ENCODE measurements around the gene NEU2. TPM values are rescaled to one million over a fixed set of nuclear protein-coding genes. Genes with fewer than 3 reads are reported as not detected.

NEU2 gene
- total RNA-seq, 1 donor from 2014 or later, result not detected

- TF ChIP-seq CTCF (IDR thresholded peaks at IDR 0.05; ENCODE audit: unreplicated experiment), result no peak
These were observed 36.4 kb downstream of the NEU2 start for GRCh38 chr2:233068762-233069418.

GRCh38 chr2:233072838-233073237, 40.4 kb downstream of the NEU2 start:
- DNase-seq (ENCODE audit: low spot score), result no peak
- TF ChIP-seq CTCF (IDR thresholded peaks at IDR 0.05; ENCODE audit: unreplicated experiment), result no peak
- H3K27ac Mint-ChIP-seq (ENCODE audit: unreplicated experiment), result no peak overlapping the region
- H3K27me3 Mint-ChIP-seq (ENCODE audit: unreplicated experiment), result peaks cover 10% of the 10 kb centered on the region
- no peaks in the 10 kb centered on the region for H3K9me3 Mint-ChIP-seq (ENCODE audit: unreplicated experiment)
- peaks cover 24% of the 10 kb centered on the region for H3K36me3 Mint-ChIP-seq (ENCODE audit: low read depth, unreplicated experiment)
- H3K4me1 Mint-ChIP-seq (ENCODE audit: unreplicated experiment), result peaks cover 13% of the 10 kb centered on the region
- no peak overlapping the region for H3K4me3 Mint-ChIP-seq (ENCODE audit: unreplicated experiment)

More at GRCh38 chr2:233068762-233069418, 36.4 kb downstream of the NEU2 start:
- Mint-ChIP-seq H3K27me3 (ENCODE audit: unreplicated experiment) (peaks cover 8% of the 10 kb centered on the region), H3K4me1 (ENCODE audit: unreplicated experiment) (peaks cover 13% of the 10 kb centered on the region), H3K27ac (ENCODE audit: unreplicated experiment) (peak overlapping the region; percentile 9), H3K36me3 (ENCODE audit: low read depth, unreplicated experiment) (peaks cover 32% of the 10 kb centered on the region), H3K9me3 (ENCODE audit: unreplicated experiment) (no peaks in the 10 kb centered on the region), H3K4me3 (ENCODE audit: unreplicated experiment) (peak overlapping the region; percentile 2)
- no peak for DNase-seq (ENCODE audit: low spot score)

- Mint-ChIP-seq H3K9me3 (ENCODE audit: unreplicated experiment) (no peaks in the 10 kb centered on the region), H3K4me1 (ENCODE audit: unreplicated experiment) (peaks cover 15% of the 10 kb centered on the region), H3K27me3 (ENCODE audit: unreplicated experiment) (peaks cover 3% of the 10 kb centered on the region), H3K36me3 (ENCODE audit: low read depth, unreplicated experiment) (peaks cover 22% of the 10 kb centered on the region), H3K27ac (ENCODE audit: unreplicated experiment) (no peak overlapping the region), H3K4me3 (ENCODE audit: unreplicated experiment) (no peak overlapping the region)
- TF ChIP-seq CTCF (IDR thresholded peaks at IDR 0.05; ENCODE audit: unreplicated experiment), result no peak
- DNase-seq (ENCODE audit: low spot score), result no peak
These were observed 41.6 kb downstream of the NEU2 start for GRCh38 chr2:233074106-233074505.

GRCh38 chr2:233075141-233075965, 42.9 kb downstream of the NEU2 start:
- no peak overlapping the region for H3K27ac Mint-ChIP-seq (ENCODE audit: unreplicated experiment)
- TF ChIP-seq CTCF (IDR thresholded peaks at IDR 0.05; ENCODE audit: unreplicated experiment), result no peak
- no peak overlapping the region for H3K4me3 Mint-ChIP-seq (ENCODE audit: unreplicated experiment)
- H3K4me1 Mint-ChIP-seq (ENCODE audit: unreplicated experiment), result peaks cover 24% of the 10 kb centered on the region
- peaks cover 7% of the 10 kb centered on the region for H3K27me3 Mint-ChIP-seq (ENCODE audit: unreplicated experiment)
- no peak for DNase-seq (ENCODE audit: low spot score)
- no peaks in the 10 kb centered on the region for H3K9me3 Mint-ChIP-seq (ENCODE audit: unreplicated experiment)
- peaks cover 30% of the 10 kb centered on the region for H3K36me3 Mint-ChIP-seq (ENCODE audit: low read depth, unreplicated experiment)

GRCh38 chr2:233075966-233076339, 43.5 kb downstream of the NEU2 start:
- Mint-ChIP-seq H3K9me3 (ENCODE audit: unreplicated experiment) (no peaks in the 10 kb centered on the region), H3K27me3 (ENCODE audit: unreplicated experiment) (peaks cover 7% of the 10 kb centered on the region)
- no peak for DNase-seq (ENCODE audit: low spot score)

More at GRCh38 chr2:233075966-233076339, 43.5 kb downstream of the NEU2 start:
- H3K36me3 Mint-ChIP-seq (ENCODE audit: low read depth, unreplicated experiment), result peaks cover 33% of the 10 kb centered on the region
- H3K4me3 Mint-ChIP-seq (ENCODE audit: unreplicated experiment), result no peak overlapping the region
- H3K4me1 Mint-ChIP-seq (ENCODE audit: unreplicated experiment), result peaks cover 27% of the 10 kb centered on the region
- no peak overlapping the region for H3K27ac Mint-ChIP-seq (ENCODE audit: unreplicated experiment)
- TF ChIP-seq CTCF (IDR thresholded peaks at IDR 0.05; ENCODE audit: unreplicated experiment), result no peak
